Measurements from ENCODE around the gene ELP2.

ELP2 gene

GRCh38 chr18:36139245-36139644 is 9.5 kb downstream of the ELP2 start:
- Histone ChIP-seq H3K36me3 (ENCODE audit: control insufficient read depth, insufficient read depth, low read length) (peaks cover 6% of the 10 kb centered on the region), H3K27me3 (replicated peaks; ENCODE audit: control insufficient read depth, insufficient read depth, low read length) (no peaks in the 10 kb centered on the region), H3K4me3 (replicated peaks; ENCODE audit: low read depth, low read length) (no peak overlapping the region)
- DNase-seq (ENCODE audit: extremely low read depth, insufficient read length): no peak
- TF ChIP-seq, protein P1, sequence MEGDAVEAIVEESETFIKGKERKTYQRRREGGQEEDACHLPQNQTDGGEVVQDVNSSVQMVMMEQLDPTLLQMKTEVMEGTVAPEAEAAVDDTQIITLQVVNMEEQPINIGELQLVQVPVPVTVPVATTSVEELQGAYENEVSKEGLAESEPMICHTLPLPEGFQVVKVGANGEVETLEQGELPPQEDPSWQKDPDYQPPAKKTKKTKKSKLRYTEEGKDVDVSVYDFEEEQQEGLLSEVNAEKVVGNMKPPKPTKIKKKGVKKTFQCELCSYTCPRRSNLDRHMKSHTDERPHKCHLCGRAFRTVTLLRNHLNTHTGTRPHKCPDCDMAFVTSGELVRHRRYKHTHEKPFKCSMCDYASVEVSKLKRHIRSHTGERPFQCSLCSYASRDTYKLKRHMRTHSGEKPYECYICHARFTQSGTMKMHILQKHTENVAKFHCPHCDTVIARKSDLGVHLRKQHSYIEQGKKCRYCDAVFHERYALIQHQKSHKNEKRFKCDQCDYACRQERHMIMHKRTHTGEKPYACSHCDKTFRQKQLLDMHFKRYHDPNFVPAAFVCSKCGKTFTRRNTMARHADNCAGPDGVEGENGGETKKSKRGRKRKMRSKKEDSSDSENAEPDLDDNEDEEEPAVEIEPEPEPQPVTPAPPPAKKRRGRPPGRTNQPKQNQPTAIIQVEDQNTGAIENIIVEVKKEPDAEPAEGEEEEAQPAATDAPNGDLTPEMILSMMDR (IDR thresholded peaks at IDR 0.05; ENCODE audit: insufficient read depth, low read length, poor library complexity, severe bottlenecking): no peak

DNA sequence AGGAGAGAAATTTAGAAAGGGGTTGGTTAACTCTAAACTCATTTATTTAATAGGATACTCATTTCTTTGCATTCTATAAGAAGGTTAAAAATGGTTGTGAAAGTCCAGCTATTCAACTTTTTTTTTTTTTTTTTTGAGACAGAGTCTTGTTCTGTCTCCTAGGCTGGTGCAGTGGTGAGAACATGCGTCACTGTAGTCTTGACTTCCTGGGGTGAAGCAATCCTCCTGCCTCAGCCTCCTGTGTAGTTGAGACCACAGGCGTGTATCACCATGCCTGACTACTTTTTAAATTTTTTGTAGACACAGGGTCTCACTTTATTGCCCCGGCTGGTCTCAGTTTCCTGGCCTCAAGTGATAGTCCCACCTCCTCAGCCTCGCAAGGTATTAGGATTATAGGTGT is 11.9 kb downstream of the ELP2 start:
- Histone ChIP-seq H3K36me3 (ENCODE audit: control insufficient read depth, insufficient read depth, low read length) (peaks cover 9% of the 10 kb centered on the region), H3K4me3 (replicated peaks; ENCODE audit: low read depth, low read length) (no peak overlapping the region), H3K27me3 (replicated peaks; ENCODE audit: control insufficient read depth, insufficient read depth, low read length) (no peaks in the 10 kb centered on the region)
- no peak for DNase-seq (ENCODE audit: extremely low read depth, insufficient read length)
- TF ChIP-seq, protein P1 (IDR thresholded peaks at IDR 0.05; ENCODE audit: insufficient read depth, low read length, poor library complexity, severe bottlenecking): no peak

DNA sequence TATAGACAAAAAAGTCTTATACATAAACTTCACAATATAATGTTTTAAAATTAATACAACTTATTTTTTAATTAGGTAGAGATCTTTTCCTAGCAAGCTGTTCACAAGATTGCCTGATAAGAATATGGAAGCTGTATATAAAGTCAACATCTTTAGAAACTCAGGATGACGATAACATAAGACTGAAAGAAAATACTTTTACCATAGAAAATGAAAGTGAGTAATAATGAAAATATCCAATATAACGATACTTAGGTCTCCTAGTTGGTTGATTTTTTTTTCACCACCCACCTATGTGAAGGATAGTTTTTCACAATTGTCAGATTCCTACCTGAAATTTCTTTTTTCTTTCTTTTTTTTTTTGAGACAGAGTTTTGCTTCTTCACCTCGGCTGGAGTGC is 13.1 kb downstream of the ELP2 start:
- TF ChIP-seq, protein P1 (IDR thresholded peaks at IDR 0.05; ENCODE audit: insufficient read depth, low read length, poor library complexity, severe bottlenecking): no peak
- Histone ChIP-seq H3K27me3 (replicated peaks; ENCODE audit: control insufficient read depth, insufficient read depth, low read length) (no peaks in the 10 kb centered on the region), H3K4me3 (replicated peaks; ENCODE audit: low read depth, low read length) (no peak overlapping the region), H3K36me3 (ENCODE audit: control insufficient read depth, insufficient read depth, low read length) (peaks cover 10% of the 10 kb centered on the region)
- DNase-seq (ENCODE audit: extremely low read depth, insufficient read length): no peak

DNA sequence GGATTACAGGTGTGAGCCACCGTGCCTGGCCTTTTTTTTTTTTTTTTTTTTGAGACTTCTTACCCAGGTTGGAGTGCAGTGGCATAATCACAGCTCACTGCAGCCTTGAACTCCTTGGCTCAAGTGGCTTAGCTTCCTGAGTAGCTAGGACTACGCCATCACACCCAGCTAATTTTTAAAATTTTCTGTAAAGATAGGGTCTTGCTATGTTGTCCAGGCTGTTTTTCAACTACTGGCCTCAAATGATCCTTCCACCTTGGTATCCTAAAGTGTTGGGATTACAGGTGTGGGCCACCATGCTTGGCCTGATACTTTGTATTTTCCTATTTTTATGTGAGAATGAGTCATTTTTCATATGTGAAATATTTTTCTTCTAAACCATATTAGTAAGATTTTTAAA is 13.7 kb downstream of the ELP2 start:
- no peak for DNase-seq (ENCODE audit: extremely low read depth, insufficient read length)

DNA sequence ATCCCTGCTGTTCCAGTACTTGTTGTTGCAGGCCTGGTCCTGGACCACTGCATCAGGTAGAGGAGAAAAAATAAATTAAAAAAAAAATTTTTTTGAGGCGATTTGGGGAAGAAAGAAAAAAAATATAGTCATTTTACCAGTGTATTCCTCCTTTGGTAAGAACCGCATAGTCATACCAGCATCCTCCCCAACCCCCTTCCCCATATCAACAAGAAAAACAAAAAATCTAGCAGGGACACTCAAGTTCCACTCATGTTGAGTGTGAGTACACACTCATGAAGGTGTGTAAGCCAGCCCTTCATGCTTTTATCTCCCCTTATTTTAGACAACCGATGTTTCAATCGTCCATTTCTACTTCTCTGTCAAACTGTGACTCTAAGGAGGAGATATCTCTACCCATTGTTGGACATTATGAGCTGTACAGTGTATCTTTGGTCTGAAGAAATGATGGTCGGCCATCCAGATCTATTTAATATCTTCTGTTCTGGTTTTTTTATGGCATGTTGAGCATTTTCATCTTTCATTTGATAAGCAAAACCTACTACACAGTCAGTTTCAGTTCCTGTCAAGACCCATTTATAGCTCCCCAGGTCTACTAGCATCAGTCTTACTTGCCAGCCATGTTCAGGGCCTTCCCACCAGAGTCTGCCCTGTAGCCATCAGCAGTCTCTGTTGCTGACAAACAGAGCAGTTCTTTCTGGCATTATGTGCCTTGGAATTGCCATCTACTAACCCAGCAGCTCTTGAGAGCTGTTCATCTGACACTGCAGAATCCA is 20.0 kb downstream of the ELP2 start:
- Histone ChIP-seq H3K27me3 (replicated peaks; ENCODE audit: control insufficient read depth, insufficient read depth, low read length) (no peaks in the 10 kb centered on the region), H3K36me3 (ENCODE audit: control insufficient read depth, insufficient read depth, low read length) (peaks cover 14% of the 10 kb centered on the region), H3K4me3 (replicated peaks; ENCODE audit: low read depth, low read length) (no peak overlapping the region)
- peak; percentile 17 for DNase-seq (ENCODE audit: extremely low read depth, insufficient read length)
- TF ChIP-seq, protein P1 (IDR thresholded peaks at IDR 0.05; ENCODE audit: insufficient read depth, low read length, poor library complexity, severe bottlenecking): no peak

More for the DNA sequence above, 13.7 kb downstream of the ELP2 start:
- H3K27me3 ChIP-seq (replicated peaks; ENCODE audit: control insufficient read depth, insufficient read depth, low read length): no peaks in the 10 kb centered on the region
- TF ChIP-seq, protein P1 (IDR thresholded peaks at IDR 0.05; ENCODE audit: insufficient read depth, low read length, poor library complexity, severe bottlenecking): no peak
- H3K4me3 ChIP-seq (replicated peaks; ENCODE audit: low read depth, low read length): no peak overlapping the region
- H3K36me3 ChIP-seq (ENCODE audit: control insufficient read depth, insufficient read depth, low read length): peaks cover 11% of the 10 kb centered on the region
